ENCODE measurements around the gene TLR9.
"Not testable (repeated sequence)": the region's sequence is repeated elsewhere in the genome, so short reads cannot be mapped to it uniquely, and the experiment has no call there.

Gene TLR9

DNA sequence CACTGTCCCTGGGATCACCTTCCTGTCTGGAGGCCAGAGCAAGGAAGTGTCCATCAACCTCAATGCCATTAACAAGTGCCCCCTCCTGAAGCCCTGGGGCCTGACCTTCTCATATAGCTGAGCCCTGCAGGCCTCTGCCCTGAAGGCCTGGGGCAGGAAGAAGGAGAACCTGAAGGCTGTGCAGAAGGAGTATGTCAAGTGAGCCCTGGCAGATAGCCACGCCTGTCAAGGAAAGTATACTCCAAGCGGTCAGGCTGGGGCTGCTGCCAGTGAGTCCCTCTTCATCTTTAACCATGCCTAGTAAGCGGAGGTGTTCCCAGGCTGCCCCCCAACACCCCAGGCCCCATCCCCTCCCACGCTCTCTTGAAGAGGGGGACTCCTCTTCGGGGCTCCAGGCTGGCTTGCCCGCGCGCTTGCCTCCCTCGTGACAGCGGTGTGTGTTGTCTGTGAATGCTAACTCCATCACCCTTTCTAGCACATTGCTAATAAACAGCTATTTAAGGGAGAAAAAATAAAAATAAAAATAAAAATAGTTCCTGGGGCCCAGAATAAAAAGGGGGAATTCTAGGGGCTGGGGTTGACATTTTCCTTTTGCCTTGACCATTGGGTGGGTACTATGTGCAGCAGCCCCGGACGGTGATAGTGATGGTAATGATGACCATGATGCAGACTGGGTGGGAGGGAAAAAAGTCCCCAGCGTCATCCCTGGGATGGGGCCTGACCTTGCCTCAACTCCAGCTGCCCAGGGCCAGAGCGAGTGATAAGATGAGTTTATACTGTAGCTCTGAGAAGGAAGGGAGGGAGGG is 30.8 kb downstream of the TLR9 start:
- no peak for DNase-seq

DNA sequence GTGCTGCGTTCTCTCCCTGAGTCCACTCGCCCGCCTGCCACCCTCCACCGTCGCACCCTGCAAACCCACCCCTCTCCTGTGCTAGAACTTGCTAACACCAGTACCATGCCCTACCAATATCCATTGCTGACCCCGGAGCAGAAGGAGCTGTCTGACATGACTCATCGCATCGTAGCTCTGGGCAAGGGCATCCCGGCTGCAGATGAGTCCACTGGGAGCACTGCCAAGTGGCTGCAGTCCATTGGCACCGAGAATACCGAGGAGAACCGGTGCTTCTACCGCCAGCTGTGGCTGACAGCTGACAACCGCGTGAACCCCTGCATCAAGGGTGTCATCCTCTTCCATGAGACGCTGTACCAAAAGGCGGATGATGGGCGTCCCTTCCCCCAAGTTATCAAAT is 32.4 kb downstream of the TLR9 start:
- no peak for DNase-seq

GRCh38 chr3:52191663-52192062 is 33.8 kb downstream of the TLR9 start:
- no peak for DNase-seq

GRCh38 chr3:52190294-52191074 is 35.0 kb downstream of the TLR9 start:
- DNase-seq, result no peak

DNA sequence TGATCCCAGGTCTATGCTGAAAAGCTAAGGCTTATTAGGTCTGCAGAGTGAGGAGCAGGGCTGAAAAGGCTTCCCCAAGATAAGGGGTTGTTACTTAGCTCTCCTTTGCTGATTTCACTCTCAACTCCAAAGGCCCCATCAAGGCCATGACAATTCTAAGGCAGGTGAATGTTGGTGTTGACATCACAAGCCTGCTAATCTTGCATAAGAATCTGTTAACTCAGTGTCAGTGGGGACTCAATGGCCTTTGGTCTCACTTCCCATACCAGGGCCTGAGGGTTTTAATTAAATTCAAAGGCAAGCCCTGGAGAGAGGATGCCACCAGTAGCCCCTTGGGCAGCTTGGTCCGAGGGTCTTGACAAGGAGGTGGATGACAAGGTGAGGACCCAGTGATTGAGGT is 36.9 kb downstream of the TLR9 start:
- no peak for DNase-seq

GRCh38 chr3:52186729-52187128 is 38.7 kb downstream of the TLR9 start:
- DNase-seq, result no peak

DNA sequence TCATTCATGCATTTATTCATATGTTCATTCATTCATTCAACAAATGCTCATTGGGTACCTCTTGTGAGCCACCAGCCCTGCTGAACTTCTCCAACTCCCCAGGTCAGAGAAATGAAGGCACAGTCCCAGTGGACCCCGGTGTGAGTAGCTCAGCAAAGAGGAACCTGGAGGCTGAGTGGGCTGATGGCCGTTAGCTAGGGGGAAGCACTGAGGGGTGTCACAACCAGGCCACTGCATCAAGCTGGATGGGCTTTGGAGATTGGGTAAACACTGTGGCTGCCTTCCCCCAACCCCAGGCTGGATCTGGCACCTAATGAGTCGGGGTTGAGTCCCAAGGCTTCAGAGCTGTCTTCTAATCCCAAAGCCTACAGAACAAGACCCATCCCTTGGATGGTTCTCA is 39.6 kb downstream of the TLR9 start:
- no peak for DNase-seq

GRCh38 chr3:52185311-52185710 is 40.1 kb downstream of the TLR9 start:
- DNase-seq, result no peak

- DNase-seq, result no peak
These were observed 40.8 kb downstream of the TLR9 start for GRCh38 chr3:52184690-52185089.

GRCh38 chr3:52183786-52184445 is 41.5 kb downstream of the TLR9 start:
- DNase-seq, result no peak

- no peak for DNase-seq
These were observed 42.8 kb downstream of the TLR9 start for GRCh38 chr3:52182691-52183090.

GRCh38 chr3:52182196-52182595 is 43.2 kb downstream of the TLR9 start:
- DNase-seq, result no peak

GRCh38 chr3:52181543-52181942 is 43.9 kb downstream of the TLR9 start:
- no peak for DNase-seq

DNA sequence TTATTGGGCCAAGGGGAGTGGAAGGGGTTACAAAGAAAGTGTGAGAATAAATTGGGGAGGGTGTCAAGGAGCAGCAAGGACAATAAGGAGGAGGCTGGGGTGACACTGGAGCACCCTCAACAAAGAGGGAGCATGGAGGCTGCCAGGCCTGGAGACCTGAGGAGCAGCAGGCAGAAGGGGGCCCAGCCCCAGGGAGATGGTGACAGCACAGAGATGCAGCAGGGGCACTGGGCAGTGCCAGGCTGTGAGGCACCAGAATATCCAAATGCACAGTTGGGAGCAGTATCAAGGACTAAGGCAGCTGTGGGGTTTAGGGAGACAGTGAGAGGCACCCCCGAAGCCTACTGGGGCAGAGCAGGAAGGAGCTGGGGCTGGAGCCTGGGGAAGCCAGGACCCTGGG is 46.9 kb downstream of the TLR9 start:
- no peak for DNase-seq

GRCh38 chr3:52178126-52178525 is 47.3 kb downstream of the TLR9 start:
- not testable (repeated sequence) for DNase-seq

DNA sequence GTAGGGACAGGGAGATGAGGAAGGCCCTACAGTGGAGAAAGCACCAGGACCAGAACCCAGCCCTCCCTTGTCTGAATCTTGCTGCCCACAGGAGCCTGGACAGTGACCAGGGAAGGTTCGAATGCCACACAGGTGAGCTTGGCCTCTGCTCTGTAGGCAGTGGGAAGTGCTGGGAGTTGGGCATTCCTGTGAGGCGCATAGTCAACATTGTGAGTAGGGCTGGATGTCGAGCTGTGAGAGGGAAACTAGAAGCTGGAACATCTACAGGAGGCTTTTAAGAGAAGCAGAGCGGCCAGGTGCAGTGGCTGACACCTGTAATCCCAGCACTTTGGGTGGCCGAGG is 47.8 kb downstream of the TLR9 start:
- no peak for DNase-seq

DNA sequence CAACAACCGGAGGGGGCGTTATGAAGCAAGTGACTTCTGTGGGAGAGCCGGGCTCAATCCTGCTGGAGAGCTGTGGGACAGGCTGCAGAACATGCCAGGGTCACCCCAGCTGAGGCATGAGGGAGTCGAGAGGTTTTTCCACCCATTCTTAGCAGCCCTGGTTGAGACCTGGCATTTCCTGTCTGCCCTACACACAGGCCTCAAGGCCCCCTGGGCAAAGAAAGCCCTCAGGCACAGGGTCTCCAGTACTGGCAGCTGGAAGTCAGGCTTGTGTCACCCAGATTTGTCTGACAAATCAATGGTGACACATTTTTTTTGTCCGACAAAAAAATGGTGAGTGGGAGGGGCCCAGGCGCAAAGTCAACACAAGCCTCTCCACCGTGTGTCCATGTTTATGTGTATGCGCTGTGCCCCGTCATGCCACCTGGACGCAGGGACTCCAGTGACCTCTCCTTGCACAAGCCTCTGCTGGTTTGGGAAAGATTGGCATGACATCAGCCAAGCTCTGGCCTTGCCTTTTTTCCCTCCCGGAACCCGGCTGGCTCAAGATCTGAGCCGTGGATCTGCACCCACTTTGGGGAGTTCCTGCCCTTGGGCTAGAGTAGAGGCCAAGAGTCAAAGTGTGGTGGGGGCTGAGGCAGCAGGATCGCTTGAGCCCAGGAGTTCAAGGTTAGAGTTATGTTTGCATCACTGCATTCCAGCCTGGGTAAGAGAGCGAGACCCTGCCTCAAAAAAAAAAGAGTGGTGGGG is 48.3 kb downstream of the TLR9 start:
- no peak for DNase-seq

DNA sequence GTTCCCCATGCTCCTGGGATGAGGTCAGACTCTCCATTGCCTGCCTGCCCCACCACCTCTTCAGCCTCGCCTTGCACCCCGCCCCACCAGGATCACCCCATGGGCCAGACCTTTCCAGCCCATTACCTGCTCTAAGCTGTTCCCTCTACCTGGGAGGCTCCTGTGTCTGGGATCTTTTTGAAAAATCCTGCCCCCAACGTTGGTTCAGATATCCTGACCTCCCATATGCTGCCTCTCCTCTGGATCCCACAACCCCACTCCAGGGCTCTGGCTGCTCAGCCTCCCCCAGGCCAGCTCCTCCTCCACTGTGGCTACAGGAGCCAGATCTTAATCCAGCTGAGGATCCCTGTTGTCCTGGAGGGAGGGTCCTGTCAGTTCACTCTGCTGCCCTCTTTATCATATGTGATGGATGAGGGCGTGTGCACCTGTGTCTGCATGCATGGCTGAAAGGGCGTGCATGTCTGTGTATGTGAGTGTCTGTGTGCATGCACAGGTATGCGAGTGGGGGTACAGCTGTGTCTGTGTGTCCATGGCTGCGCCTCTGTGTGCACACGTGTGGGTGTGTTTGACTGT is 49.2 kb downstream of the TLR9 start:
- no peak for DNase-seq

- DNase-seq, result no peak
These were observed 49.8 kb downstream of the TLR9 start for GRCh38 chr3:52175416-52176179.

DNA sequence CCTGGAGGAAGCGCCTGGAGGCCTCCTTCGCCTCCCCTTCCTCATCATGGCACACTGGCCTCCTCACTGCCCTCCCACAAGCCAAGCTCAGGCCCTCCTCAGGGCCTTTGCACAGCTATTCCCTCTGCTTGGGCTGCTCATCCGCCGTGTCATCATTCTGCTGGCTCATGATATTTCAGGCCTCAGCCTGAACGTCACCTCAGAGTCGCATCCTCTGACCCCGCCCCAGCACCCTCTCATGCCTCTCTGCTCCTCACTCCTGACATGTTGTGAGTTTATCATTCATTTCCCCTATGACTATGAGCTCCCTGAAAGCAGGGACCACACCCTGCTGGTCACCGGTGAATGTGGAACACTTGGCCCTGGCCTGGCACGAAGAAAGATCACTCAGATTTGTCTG is 50.5 kb downstream of the TLR9 start:
- DNase-seq, result no peak

DNA sequence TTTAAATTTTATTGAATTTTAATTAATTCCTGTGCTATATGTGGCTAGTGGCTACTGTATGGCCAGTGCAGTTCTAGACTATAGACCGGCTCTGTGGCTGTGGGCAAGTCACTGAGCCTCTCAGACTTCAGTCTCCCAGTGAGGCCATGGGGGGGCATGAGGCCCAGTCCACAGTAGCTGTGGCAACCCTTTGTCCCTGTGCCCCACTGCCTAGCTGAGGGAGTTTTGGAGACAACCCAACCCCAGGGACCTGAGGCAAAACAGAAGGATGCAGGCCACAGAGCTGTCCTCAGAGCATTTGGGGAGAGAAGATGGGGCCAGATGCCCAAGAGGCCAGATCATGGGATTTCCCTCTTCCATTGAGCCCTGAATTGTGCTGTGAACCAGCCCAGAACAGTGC is 52.3 kb downstream of the TLR9 start:
- no peak for DNase-seq

- DNase-seq, result no peak
These were observed 53.1 kb downstream of the TLR9 start for GRCh38 chr3:52172262-52172757.

Data from CD4-positive, alpha-beta T cell treated with Interleukin-10 for 1 hour (primary cell).